HepG2 (cell line): Measurements from ENCODE around the gene DEPDC5. TPM values are rescaled to one million over a fixed set of nuclear protein-coding genes. Genes with fewer than 3 reads are reported as not detected.

ENCODE experiments used
- BHLHE40 ChIP-seq: IDR thresholded peaks from 2 replicates; pipeline ENCODE4 v1.6.1; 2011; ENCODE audit warnings: low read length, improper control_type of control experiment
- CEBPG ChIP-seq: IDR thresholded peaks from 2 replicates; pipeline ENCODE4 v1.6.1; 2016
- FOXA3 ChIP-seq: IDR thresholded peaks from 2 replicates; pipeline ENCODE4 v1.6.1; 2016; ENCODE audit warnings: missing genetic modification reagents, missing compliant biosample characterization
- FOXK1 ChIP-seq: sonication (generic); formaldehyde crosslinking; IDR thresholded peaks from 2 replicates; pipeline ENCODE4 v1.4.0; 2020; ENCODE audit warnings: low read depth, missing genetic modification reagents, borderline replicate concordance
- HNF4A ChIP-seq: sonication (generic); formaldehyde crosslinking; IDR thresholded peaks from 2 replicates; pipeline ENCODE4 v1.4.0; 2020; ENCODE audit warnings: missing genetic modification reagents
- HNF4G ChIP-seq, 2 experiments: sonication (generic) in 1 of 2; formaldehyde crosslinking in 1 of 2; IDR thresholded peaks; 2 replicates each; pipeline versions ENCODE4 v1.4.0 to v1.6.1; 2011 to 2020; ENCODE audit warnings: borderline replicate concordance in 2 of 2, low read depth in 2 of 2, mild to moderate bottlenecking in 2 of 2, low read length in 1 of 2, missing genetic modification reagents in 1 of 2, moderate library complexity in 1 of 2
- MIXL1 ChIP-seq: IDR thresholded peaks from 2 replicates; pipeline ENCODE4 v1.6.1; 2016
- NFKBIZ ChIP-seq: IDR thresholded peaks from 2 replicates; pipeline ENCODE4 v1.6.1; 2018; ENCODE audit warnings: missing genetic modification reagents, missing compliant biosample characterization
- RARA ChIP-seq: IDR thresholded peaks from 2 replicates; pipeline ENCODE4 v1.6.1; 2016; ENCODE audit warnings: missing genetic modification reagents, missing compliant biosample characterization
- ZFY ChIP-seq: sonication (generic); formaldehyde crosslinking; IDR thresholded peaks from 2 replicates; pipeline ENCODE4 v1.4.0; 2020; ENCODE audit warnings: missing genetic modification reagents
- ZNF335 ChIP-seq: sonication (generic); formaldehyde crosslinking; IDR thresholded peaks from 2 replicates; pipeline ENCODE4 v1.4.0; 2020; ENCODE audit warnings: missing genetic modification reagents
- ZNF367 ChIP-seq: sonication (generic); formaldehyde crosslinking; IDR thresholded peaks from 2 replicates; pipeline ENCODE4 v1.4.0; 2020; ENCODE audit warnings: missing genetic modification reagents, borderline replicate concordance
- ZNF746 ChIP-seq: sonication (generic); formaldehyde crosslinking; IDR thresholded peaks from 2 replicates; pipeline ENCODE4 v1.8.0; 2022; ENCODE audit warnings: mild to moderate bottlenecking, missing genetic modification reagents
- polyA plus RNA-seq, 8 experiments: library from polyadenylated mRNA; depleted of rRNA in 3 of 8; stranded (reverse) in 7 of 8; unstranded in 1 of 8; fragments of >200 nt; fragmentation: Illumina TruSeq in 4 of 8; extraction: Trizol in 4 of 8; gene quantifications; 2 replicates each; pipeline versions ENCODE4 v1.2.1 to v1.2.3, GENCODE V29; 2011 to 2016; ENCODE audit warnings: low read depth in 4 of 8, missing spikeins in 1 of 8, mixed read lengths in 1 of 8; ENCODE audit not compliant: insufficient read depth in 1 of 8
- total RNA-seq, 5 experiments: library from RNA; depleted of rRNA; stranded (reverse); fragments of >200 nt; fragmentation: Illumina TruSeq; extraction: Trizol; gene quantifications; 2 replicates each; pipeline ENCODE4 v1.2.3, GENCODE V29; 2016; ENCODE audit warnings: low read depth in 1 of 5
- TF ChIP-seq, protein P1 (sequence below): sonication (generic); formaldehyde crosslinking; IDR thresholded peaks from 2 replicates; pipeline ENCODE4 v1.9.0; 2021; ENCODE audit warnings: mild to moderate bottlenecking, missing genetic modification reagents
- TF ChIP-seq, protein P2 (sequence below): sonication (generic); formaldehyde crosslinking; IDR thresholded peaks from 2 replicates; pipeline ENCODE4 v1.5.0; 2020; ENCODE audit warnings: mild to moderate bottlenecking, missing genetic modification reagents
- TF ChIP-seq, protein P3 (sequence below): sonication (generic); formaldehyde crosslinking; IDR thresholded peaks from 2 replicates; pipeline ENCODE4 v1.8.0; 2022; ENCODE audit warnings: missing genetic modification reagents, low read depth, mild to moderate bottlenecking, borderline replicate concordance
- TF ChIP-seq, protein P4 (sequence below): sonication (generic); formaldehyde crosslinking; conservative IDR thresholded peaks from 2 replicates; pipeline ENCODE4 v1.4.0; 2020; ENCODE audit warnings: missing genetic modification reagents
- TF ChIP-seq, protein P5 (sequence below), 2 experiments: sonication (generic) in 1 of 2; formaldehyde crosslinking in 1 of 2; IDR thresholded peaks; 2 replicates each; pipeline versions ENCODE4 v1.4.0 to v1.6.1; 2018 to 2020; ENCODE audit warnings: missing genetic modification reagents in 2 of 2, borderline replicate concordance in 1 of 2, low read depth in 1 of 2, mild to moderate bottlenecking in 1 of 2, missing biosample characterization in 1 of 2
- TF ChIP-seq, protein P6 (sequence below): fragments of 450-650 bp; IDR thresholded peaks from 2 replicates; pipeline ENCODE4 v1.6.1; 2017

DEPDC5 gene
- total and polyA plus RNA-seq, 2 of the 13 experiments (the other 11 are each of a cell fraction or from before 2014, with no cell fraction given): 9.8 to 12.4 TPM

DNA sequence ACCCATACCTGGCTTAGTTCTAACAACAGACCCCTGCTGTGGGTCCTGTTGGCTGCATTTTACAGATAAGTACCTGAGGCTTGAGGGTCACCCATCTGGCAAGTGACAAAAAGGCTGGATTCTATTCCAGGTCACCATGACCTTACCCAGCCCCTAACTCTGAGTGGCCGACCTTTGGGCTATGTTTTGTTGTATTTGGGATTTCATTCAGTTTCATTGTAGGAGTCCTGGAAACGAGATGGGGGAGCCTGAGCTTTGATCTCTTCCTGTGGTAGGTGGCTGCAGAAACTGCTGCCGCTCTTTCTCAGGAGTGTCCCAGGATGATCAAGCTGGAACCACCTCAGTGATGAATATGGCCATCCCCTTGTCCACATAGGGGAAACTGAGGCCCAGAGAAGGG is 165.9 kb downstream of the DEPDC5 start (continued):
- TF ChIP-seq, protein P1, sequence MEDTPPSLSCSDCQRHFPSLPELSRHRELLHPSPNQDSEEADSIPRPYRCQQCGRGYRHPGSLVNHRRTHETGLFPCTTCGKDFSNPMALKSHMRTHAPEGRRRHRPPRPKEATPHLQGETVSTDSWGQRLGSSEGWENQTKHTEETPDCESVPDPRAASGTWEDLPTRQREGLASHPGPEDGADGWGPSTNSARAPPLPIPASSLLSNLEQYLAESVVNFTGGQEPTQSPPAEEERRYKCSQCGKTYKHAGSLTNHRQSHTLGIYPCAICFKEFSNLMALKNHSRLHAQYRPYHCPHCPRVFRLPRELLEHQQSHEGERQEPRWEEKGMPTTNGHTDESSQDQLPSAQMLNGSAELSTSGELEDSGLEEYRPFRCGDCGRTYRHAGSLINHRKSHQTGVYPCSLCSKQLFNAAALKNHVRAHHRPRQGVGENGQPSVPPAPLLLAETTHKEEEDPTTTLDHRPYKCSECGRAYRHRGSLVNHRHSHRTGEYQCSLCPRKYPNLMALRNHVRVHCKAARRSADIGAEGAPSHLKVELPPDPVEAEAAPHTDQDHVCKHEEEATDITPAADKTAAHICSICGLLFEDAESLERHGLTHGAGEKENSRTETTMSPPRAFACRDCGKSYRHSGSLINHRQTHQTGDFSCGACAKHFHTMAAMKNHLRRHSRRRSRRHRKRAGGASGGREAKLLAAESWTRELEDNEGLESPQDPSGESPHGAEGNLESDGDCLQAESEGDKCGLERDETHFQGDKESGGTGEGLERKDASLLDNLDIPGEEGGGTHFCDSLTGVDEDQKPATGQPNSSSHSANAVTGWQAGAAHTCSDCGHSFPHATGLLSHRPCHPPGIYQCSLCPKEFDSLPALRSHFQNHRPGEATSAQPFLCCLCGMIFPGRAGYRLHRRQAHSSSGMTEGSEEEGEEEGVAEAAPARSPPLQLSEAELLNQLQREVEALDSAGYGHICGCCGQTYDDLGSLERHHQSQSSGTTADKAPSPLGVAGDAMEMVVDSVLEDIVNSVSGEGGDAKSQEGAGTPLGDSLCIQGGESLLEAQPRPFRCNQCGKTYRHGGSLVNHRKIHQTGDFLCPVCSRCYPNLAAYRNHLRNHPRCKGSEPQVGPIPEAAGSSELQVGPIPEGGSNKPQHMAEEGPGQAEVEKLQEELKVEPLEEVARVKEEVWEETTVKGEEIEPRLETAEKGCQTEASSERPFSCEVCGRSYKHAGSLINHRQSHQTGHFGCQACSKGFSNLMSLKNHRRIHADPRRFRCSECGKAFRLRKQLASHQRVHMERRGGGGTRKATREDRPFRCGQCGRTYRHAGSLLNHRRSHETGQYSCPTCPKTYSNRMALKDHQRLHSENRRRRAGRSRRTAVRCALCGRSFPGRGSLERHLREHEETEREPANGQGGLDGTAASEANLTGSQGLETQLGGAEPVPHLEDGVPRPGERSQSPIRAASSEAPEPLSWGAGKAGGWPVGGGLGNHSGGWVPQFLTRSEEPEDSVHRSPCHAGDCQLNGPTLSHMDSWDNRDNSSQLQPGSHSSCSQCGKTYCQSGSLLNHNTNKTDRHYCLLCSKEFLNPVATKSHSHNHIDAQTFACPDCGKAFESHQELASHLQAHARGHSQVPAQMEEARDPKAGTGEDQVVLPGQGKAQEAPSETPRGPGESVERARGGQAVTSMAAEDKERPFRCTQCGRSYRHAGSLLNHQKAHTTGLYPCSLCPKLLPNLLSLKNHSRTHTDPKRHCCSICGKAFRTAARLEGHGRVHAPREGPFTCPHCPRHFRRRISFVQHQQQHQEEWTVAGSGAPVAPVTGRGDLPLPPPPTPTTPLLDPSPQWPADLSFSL: no peak
- TF ChIP-seq HNF4G (IDR thresholded peaks at IDR 0.05; ENCODE audit: borderline replicate concordance, low read depth, low read length) (peak; percentile 52; the same call in 1 of the 2 replicates), HNF4G (CRISPR knock-in tag; IDR thresholded peaks at IDR 0.05; ENCODE audit: borderline replicate concordance, low read depth) (no peak), MIXL1 (no peak), FOXK1 (no peak), CEBPG (CRISPR knock-in tag) (no peak), RARA (CRISPR knock-in tag) (no peak), HNF4A (CRISPR knock-in tag) (peak; percentile 76), NFKBIZ (CRISPR knock-in tag) (no peak), ZFY (CRISPR knock-in tag) (no peak), ZNF335 (CRISPR knock-in tag) (no peak), ZNF367 (CRISPR knock-in tag) (no peak), FOXA3 (CRISPR knock-in tag) (no peak), BHLHE40 (no peak), ZNF746 (CRISPR knock-in tag) (no peak)
- TF ChIP-seq, protein P2, sequence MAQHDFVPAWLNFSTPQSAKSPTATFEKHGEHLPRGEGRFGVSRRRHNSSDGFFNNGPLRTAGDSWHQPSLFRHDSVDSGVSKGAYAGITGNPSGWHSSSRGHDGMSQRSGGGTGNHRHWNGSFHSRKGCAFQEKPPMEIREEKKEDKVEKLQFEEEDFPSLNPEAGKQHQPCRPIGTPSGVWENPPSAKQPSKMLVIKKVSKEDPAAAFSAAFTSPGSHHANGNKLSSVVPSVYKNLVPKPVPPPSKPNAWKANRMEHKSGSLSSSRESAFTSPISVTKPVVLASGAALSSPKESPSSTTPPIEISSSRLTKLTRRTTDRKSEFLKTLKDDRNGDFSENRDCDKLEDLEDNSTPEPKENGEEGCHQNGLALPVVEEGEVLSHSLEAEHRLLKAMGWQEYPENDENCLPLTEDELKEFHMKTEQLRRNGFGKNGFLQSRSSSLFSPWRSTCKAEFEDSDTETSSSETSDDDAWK (CRISPR knock-in tag): no peak
- TF ChIP-seq, protein P3, sequence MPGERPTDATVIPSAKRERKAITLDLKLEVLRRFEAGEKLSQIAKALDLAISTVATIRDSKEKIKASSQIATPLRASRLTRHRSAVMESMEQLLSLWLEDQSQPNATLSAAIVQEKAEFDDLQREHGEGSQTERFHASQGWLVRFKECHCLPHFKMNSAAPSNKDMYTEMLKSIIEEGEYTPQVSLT: no peak
- TF ChIP-seq, protein P4, sequence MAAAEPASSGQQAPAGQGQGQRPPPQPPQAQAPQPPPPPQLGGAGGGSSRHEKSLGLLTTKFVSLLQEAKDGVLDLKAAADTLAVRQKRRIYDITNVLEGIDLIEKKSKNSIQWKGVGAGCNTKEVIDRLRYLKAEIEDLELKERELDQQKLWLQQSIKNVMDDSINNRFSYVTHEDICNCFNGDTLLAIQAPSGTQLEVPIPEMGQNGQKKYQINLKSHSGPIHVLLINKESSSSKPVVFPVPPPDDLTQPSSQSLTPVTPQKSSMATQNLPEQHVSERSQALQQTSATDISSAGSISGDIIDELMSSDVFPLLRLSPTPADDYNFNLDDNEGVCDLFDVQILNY (CRISPR knock-in tag): no peak
- TF ChIP-seq, protein P5, sequence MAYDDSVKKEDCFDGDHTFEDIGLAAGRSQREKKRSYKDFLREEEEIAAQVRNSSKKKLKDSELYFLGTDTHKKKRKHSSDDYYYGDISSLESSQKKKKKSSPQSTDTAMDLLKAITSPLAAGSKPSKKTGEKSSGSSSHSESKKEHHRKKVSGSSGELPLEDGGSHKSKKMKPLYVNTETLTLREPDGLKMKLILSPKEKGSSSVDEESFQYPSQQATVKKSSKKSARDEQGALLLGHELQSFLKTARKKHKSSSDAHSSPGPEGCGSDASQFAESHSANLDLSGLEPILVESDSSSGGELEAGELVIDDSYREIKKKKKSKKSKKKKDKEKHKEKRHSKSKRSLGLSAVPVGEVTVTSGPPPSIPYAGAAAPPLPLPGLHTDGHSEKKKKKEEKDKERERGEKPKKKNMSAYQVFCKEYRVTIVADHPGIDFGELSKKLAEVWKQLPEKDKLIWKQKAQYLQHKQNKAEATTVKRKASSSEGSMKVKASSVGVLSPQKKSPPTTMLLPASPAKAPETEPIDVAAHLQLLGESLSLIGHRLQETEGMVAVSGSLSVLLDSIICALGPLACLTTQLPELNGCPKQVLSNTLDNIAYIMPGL (CRISPR knock-in tag; IDR thresholded peaks at IDR 0.05; ENCODE audit: borderline replicate concordance in 1 of 2, low read depth in 1 of 2): no peak
- TF ChIP-seq, protein P6, sequence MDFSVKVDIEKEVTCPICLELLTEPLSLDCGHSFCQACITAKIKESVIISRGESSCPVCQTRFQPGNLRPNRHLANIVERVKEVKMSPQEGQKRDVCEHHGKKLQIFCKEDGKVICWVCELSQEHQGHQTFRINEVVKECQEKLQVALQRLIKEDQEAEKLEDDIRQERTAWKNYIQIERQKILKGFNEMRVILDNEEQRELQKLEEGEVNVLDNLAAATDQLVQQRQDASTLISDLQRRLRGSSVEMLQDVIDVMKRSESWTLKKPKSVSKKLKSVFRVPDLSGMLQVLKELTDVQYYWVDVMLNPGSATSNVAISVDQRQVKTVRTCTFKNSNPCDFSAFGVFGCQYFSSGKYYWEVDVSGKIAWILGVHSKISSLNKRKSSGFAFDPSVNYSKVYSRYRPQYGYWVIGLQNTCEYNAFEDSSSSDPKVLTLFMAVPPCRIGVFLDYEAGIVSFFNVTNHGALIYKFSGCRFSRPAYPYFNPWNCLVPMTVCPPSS: no peak
